B cell (primary cell): ENCODE data around the gene STYX. TPM values are rescaled to one million over a fixed set of nuclear protein-coding genes. Genes with fewer than 3 reads are reported as not detected.

ENCODE experiments used
- ATAC-seq: fragments of 200-7000 bp; cut with Tn5 transposase; one replicate; pipeline ENCODE4 v1.10.0; 2021; ENCODE audit warnings: low read depth, mild to moderate bottlenecking, moderate number of reproducible peaks, moderate library complexity
- CTCF ChIA-PET: fragments of 350-600 bp; sonication (Branson Sonifier 250); formaldehyde crosslinking; loops from one replicate; lab custom pipeline; 2021; ENCODE audit warnings: antibody characterized with exemption, inconsistent platforms; lab: Charles Lee
- POLR2A ChIA-PET: fragments of 350-600 bp; sonication (Branson Sonifier 250); formaldehyde crosslinking; loops from one replicate; lab custom pipeline; 2021; ENCODE audit warnings: antibody characterized with exemption; lab: Charles Lee
- DNase-seq: peaks from one replicate; pipeline ENCODE4 v3.0.0; 2013
- H2AFZ ChIP-seq: 2 replicates; pipeline ENCODE4 v1.6.1; 2012; ENCODE audit warnings: mild to moderate bottlenecking, low read depth, low read length; ENCODE audit not compliant: insufficient read depth, poor library complexity, severe bottlenecking
- H3K27ac ChIP-seq, 2 donors: 1 replicate in 1 of 2; 2 replicates in 1 of 2; pipeline ENCODE4 v1.5.1; 2012 to 2013; ENCODE audit warnings: low read length in 2 of 2, mild to moderate bottlenecking in 2 of 2, moderate library complexity in 1 of 2
- H3K27me3 ChIP-seq, 4 experiments: fragments of 200-600 bp in 1 of 4; sonication (generic) in 1 of 4; replicated peaks in 1 of 4; 1 replicate in 2 of 4; 2 replicates in 2 of 4; pipeline versions ENCODE4 v1.6.1 to v1.7.0; 2013 to 2016; ENCODE audit warnings: low read length in 3 of 4, mild to moderate bottlenecking in 2 of 4, mixed read lengths in 1 of 4, moderate library complexity in 1 of 4; ENCODE audit not compliant: insufficient read depth in 4 of 4, control insufficient read depth in 3 of 4; ENCODE audit errors: control extremely low read depth in 1 of 4
- H3K36me3 ChIP-seq, 2 experiments: replicated peaks in 1 of 2; 1 replicate in 1 of 2; 2 replicates in 1 of 2; pipeline versions ENCODE4 v1.6.1 to v1.7.1; 2013; ENCODE audit warnings: low read length in 1 of 2; ENCODE audit not compliant: insufficient read depth in 2 of 2, control insufficient read depth in 1 of 2; ENCODE audit errors: control extremely low read depth in 1 of 2, extremely low read depth in 1 of 2
- H3K4me1 ChIP-seq, 2 donors: fragments of 200-600 bp in 1 of 2; sonication (generic) in 1 of 2; 1 replicate in 1 of 2; 2 replicates in 1 of 2; pipeline versions ENCODE4 v1.5.1 to v1.6.1; 2013 to 2017; ENCODE audit warnings: low read length in 2 of 2; ENCODE audit not compliant: control insufficient read depth in 2 of 2, insufficient read depth in 2 of 2
- H3K4me2 ChIP-seq: replicated peaks from 2 replicates; pipeline ENCODE3; 2012; ENCODE audit warnings: mild to moderate bottlenecking, low read depth, low read length; ENCODE audit not compliant: poor library complexity, severe bottlenecking
- H3K4me3 ChIP-seq, 5 experiments: fragments of 200-600 bp in 1 of 5; sonication (generic) in 1 of 5; 1 replicate in 3 of 5; 2 replicates in 2 of 5; pipeline versions ENCODE4 v1.5.1 to v1.7.0; 2011 to 2016; ENCODE audit warnings: low read length in 4 of 5, mild to moderate bottlenecking in 4 of 5, low read depth in 2 of 5, control low read depth in 1 of 5, moderate library complexity in 1 of 5; ENCODE audit not compliant: insufficient read depth in 1 of 5; ENCODE audit errors: control extremely low read depth in 1 of 5, extremely low read depth in 1 of 5
- H3K79me2 ChIP-seq: fragments of 200-600 bp; sonication (generic); one replicate; pipeline ENCODE4 v1.6.0; 2016; ENCODE audit warnings: low read length; ENCODE audit not compliant: control insufficient read depth, insufficient read depth
- H3K9ac ChIP-seq: fragments of 200-600 bp; sonication (generic); 2 replicates; pipeline ENCODE4 v1.6.1; 2017; ENCODE audit warnings: mild to moderate bottlenecking, low read length, moderate library complexity
- H3K9me3 ChIP-seq, 3 donors: one replicate each; pipeline versions ENCODE4 v1.6.1 to v1.7.1; 2013; ENCODE audit warnings: low read length in 2 of 3; ENCODE audit not compliant: control insufficient read depth in 2 of 3, insufficient read depth in 1 of 3; ENCODE audit errors: control extremely low read depth in 1 of 3
- H4K20me1 ChIP-seq: 2 replicates; pipeline ENCODE4 v1.6.0; 2012; ENCODE audit warnings: mild to moderate bottlenecking, low read length; ENCODE audit not compliant: insufficient read depth, control insufficient read depth, poor library complexity, severe bottlenecking
- H3K27ac Mint-ChIP-seq: one replicate; pipeline ENCODE4 v1.8.0; 2021; ENCODE audit warnings: mixed read lengths
- H3K27me3 Mint-ChIP-seq: one replicate; pipeline ENCODE4 v1.8.0; 2021; ENCODE audit warnings: mixed read lengths
- H3K4me1 Mint-ChIP-seq: one replicate; pipeline ENCODE4 v1.8.0; 2021; ENCODE audit warnings: mixed read lengths
- H3K4me3 Mint-ChIP-seq: one replicate; pipeline ENCODE4 v1.8.0; 2021; ENCODE audit warnings: mixed read lengths
- H3K9me3 Mint-ChIP-seq: one replicate; pipeline ENCODE4 v1.8.0; 2022; ENCODE audit warnings: mixed read lengths; ENCODE audit not compliant: insufficient read depth
- CTCF ChIP-seq: fragments of 200-600 bp; IDR thresholded peaks from one replicate; pipeline ENCODE4 v1.8.0; 2022; ENCODE audit warnings: antibody characterized with exemption, mild to moderate bottlenecking
- EZH2 ChIP-seq: IDR thresholded peaks from 2 replicates; pipeline ENCODE4 v1.6.1; 2012; ENCODE audit warnings: borderline replicate concordance, low read depth, mild to moderate bottlenecking, moderate library complexity, low read length; ENCODE audit not compliant: insufficient read depth, poor library complexity, severe bottlenecking
- WGBS: methylation state at CpG from one replicate; pipeline ENCODE4 v1.1.5; 2013; ENCODE audit warnings: missing lambda C conversion rate; ENCODE audit not compliant: insufficient coverage; 5-methylcytosine and 5-hydroxymethylcytosine counted together
- intact Hi-C: fragments of 100-400 bp; cut with micrococcal nuclease; formaldehyde crosslinking; loops from one replicate; pipeline ENCODE4 v1.10.0; 2022
- polyA plus RNA-seq: library from polyadenylated mRNA; depleted of rRNA; stranded (reverse); fragments of >200 nt; gene quantifications from 2 replicates; pipeline ENCODE4 v1.2.3, GENCODE V29; 2012
- total RNA-seq, 2 donors: library from RNA; stranded (reverse); fragments of 120-200 nt in 1 of 2; gene quantifications; 1 replicate in 1 of 2; 2 replicates in 1 of 2; pipeline versions ENCODE4 v1.2.3 to v1.2.4, GENCODE V29; 2013 to 2022

The STYX gene
- total and polyA plus RNA-seq, 2 donors (not counting 1 experiment from before 2014, with no cell fraction given), result 5.0 to 15.7 TPM

GRCh38 chr14:52790756-52791222, 60.8 kb downstream of the STYX start:
- H3K4me1 ChIP-seq, result peaks cover 14 to 20% of the 10 kb centered on the region in 2 donors
- ChIA-PET CTCF (interaction anchor here (0.5 to 0.7 kb wide), 2 partner anchors 36 to 518 kb away, joined by 3 to 4 read pairs; no protein-coding TSS in a partner anchor), POLR2A (interaction anchor here (0.6 to 1.2 kb wide), 3 partner anchors 61 to 95 kb away, joined by 3 to 7 read pairs (median 3); partner anchors contain the start of genes ERO1A and PSMC6)
- H4K20me1 ChIP-seq, result no peaks in the 10 kb centered on the region
- DNase-seq, result no peak
- H3K9ac ChIP-seq, result peak overlapping the region; percentile 82
- TF ChIP-seq EZH2 (no peak), CTCF (no peak)
- peak overlapping the region; percentile 58 to 87 (median 80) for H3K4me3 ChIP-seq
- no peaks in the 10 kb centered on the region for H3K36me3 ChIP-seq
- H3K27ac Mint-ChIP-seq, result peak overlapping the region; percentile 86
- WGBS, result 1% methylated on average over 21 of the region's 26 CpGs
- H2AFZ ChIP-seq, result peak overlapping the region; percentile 93
- H3K4me3 Mint-ChIP-seq, result peak overlapping the region; percentile 89
- ATAC-seq, result no peak
- peak overlapping the region; percentile 96 for H3K4me2 ChIP-seq
- no peaks in the 10 kb centered on the region for H3K27me3 ChIP-seq
- H3K9me3 Mint-ChIP-seq, result no peaks in the 10 kb centered on the region
- peaks cover 27% of the 10 kb centered on the region for H3K4me1 Mint-ChIP-seq
- H3K27ac ChIP-seq, result peak overlapping the region; percentile 35 to 58
- peaks cover 0 to 3% (median 0%) of the 10 kb centered on the region in 3 donors for H3K9me3 ChIP-seq
- peaks cover 9% of the 10 kb centered on the region for H3K79me2 ChIP-seq
- no peaks in the 10 kb centered on the region for H3K27me3 Mint-ChIP-seq
- intact Hi-C loops, result loop anchor here (1.0 to 5.0 kb wide), 6 partner anchors 60 to 1508 kb away; partner anchors contain the start of genes DDHD1, GPR137C, PSMC6 and STYX
